Mesodermal cell (in vitro differentiated cells): ENCODE data around the gene ANAPC10.
A peak's percentile ranks its signal among the peaks of the same experiment; 100 is the strongest.

Experiments
- H3K27ac ChIP-seq: 2 replicates; pipeline ENCODE4 v1.7.0; 2013; ENCODE audit warnings: mild to moderate bottlenecking, low read depth, low read length, moderate library complexity; ENCODE audit not compliant: severe bottlenecking
- H3K36me3 ChIP-seq: 2 replicates; pipeline ENCODE4 v1.7.1; 2013; ENCODE audit warnings: mild to moderate bottlenecking, low read length, moderate library complexity; ENCODE audit not compliant: control insufficient read depth, insufficient read depth
- H3K4me1 ChIP-seq: one replicate; pipeline ENCODE4 v1.7.1; 2013; ENCODE audit warnings: mild to moderate bottlenecking, low read length; ENCODE audit not compliant: insufficient read depth, control insufficient read depth, poor library complexity, severe bottlenecking
- H3K4me3 ChIP-seq: 2 replicates; pipeline ENCODE4 v1.7.0; 2013; ENCODE audit warnings: low read length, control low read depth, mild to moderate bottlenecking; ENCODE audit not compliant: insufficient read depth, poor library complexity, severe bottlenecking; ENCODE audit errors: extremely low read depth
- H3K9me3 ChIP-seq: 2 replicates; pipeline ENCODE4 v1.7.1; 2013; ENCODE audit warnings: mild to moderate bottlenecking, low read length, moderate library complexity; ENCODE audit not compliant: control insufficient read depth
- WGBS, 2 experiments: methylation state at CpG; one replicate each; pipeline ENCODE4 v1.1.5; 2013; ENCODE audit warnings: missing lambda C conversion rate in 2 of 2; ENCODE audit not compliant: insufficient coverage in 2 of 2; 5-methylcytosine and 5-hydroxymethylcytosine counted together

ANAPC10 gene

DNA sequence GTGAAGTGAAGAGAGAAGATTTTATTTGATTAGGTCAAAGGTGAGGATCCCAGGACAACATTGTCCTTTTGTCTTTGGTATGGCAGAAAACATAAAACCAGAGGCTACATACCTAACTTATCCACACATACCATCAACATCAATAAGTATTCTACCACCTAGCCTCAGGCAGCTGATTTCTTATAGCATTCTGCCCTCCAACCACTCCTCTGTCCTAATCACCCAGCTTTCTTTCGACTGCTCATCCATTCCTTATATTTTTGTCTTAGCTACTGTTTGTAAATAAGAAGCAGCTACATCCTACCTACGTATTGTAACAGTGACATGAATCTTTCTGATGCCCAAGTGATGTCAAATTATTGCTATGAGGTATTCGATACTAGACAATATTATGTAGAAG lies 129.4 kb downstream of the ANAPC10 start:
- no peaks in the 10 kb centered on the region for H3K36me3 ChIP-seq

DNA sequence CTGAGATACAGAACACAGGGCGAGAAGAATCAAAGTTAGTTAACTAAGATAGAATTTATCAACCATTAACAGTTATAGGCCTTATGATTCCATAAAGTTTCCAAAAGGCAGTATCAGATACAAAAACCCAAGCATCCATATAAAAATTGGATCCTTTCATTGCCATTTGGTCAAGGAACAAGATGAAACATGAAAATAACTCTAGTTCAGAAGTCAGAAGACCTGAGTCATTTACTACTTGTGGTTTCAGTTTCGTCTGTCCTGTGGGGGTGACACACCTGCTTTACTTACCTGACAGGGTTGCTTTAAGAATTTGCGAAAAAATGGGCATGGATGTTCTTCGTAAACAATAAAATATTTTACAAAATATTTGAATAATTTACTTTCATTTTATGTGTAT lies 130.8 kb downstream of the ANAPC10 start:
- no CpG with 5 or more reads among the region's 4 CpGs for WGBS, 2 experiments
- no peaks in the 10 kb centered on the region for H3K4me1 ChIP-seq

More for the DNA sequence above, 129.4 kb downstream of the ANAPC10 start:
- WGBS, 2 experiments: no CpG with 5 or more reads among the region's 3 CpGs
- H3K27ac ChIP-seq: no peak overlapping the region
- H3K4me3 ChIP-seq: no peak overlapping the region
- H3K9me3 ChIP-seq: no peaks in the 10 kb centered on the region
- H3K4me1 ChIP-seq: no peaks in the 10 kb centered on the region

DNA sequence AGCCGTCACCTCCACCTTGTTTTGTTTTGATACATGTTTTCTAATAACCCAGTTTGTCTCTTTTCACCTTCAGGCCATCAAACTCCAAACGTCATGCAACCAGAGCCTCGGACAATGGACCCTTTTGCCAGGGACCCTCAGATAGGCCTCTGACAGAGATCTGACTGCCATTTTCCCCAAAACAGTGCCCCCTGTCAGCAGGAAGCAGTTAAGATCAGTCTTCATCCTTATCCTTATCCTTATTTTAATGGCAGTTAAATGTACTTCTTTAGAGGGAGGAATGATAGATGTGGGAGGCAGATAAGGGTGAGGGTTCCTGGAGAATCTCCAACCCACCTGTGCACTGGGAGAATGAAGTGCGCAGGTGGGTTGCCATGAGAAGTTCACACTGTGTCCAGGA lies 135.7 kb downstream of the ANAPC10 start:
- no peak overlapping the region for H3K4me3 ChIP-seq
- WGBS, 2 experiments: 80 to 89% methylated on average over 1 to 4 of the region's 4 CpGs
- H3K4me1 ChIP-seq: no peaks in the 10 kb centered on the region
- no peaks in the 10 kb centered on the region for H3K9me3 ChIP-seq
- H3K27ac ChIP-seq: no peak overlapping the region
- H3K36me3 ChIP-seq: no peaks in the 10 kb centered on the region

More for the DNA sequence above, 130.8 kb downstream of the ANAPC10 start:
- Histone ChIP-seq H3K9me3 (no peaks in the 10 kb centered on the region), H3K4me3 (no peak overlapping the region), H3K27ac (no peak overlapping the region), H3K36me3 (no peaks in the 10 kb centered on the region)

DNA sequence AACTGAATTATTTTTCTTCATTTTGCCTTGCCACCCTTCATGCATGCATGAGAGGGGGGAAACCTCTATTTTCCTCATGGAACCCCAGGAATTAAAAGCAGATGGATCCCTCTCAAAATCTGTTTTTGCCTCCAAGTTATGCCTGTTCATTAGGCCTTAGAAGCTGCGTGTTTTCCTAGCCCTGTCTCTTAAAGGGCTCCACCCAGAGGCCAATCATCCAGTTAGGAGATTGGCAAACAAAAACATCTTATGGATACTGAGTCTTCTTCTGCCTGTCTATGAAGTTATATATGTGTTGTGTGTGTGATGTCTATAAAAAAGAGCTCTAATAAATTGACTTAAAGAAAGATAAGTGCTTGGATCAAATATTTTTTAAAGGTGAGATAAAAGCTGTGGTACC lies 142.9 kb downstream of the ANAPC10 start:
- Histone ChIP-seq H3K4me1 (no peaks in the 10 kb centered on the region), H3K36me3 (no peaks in the 10 kb centered on the region), H3K27ac (no peak overlapping the region), H3K9me3 (peaks cover 17% of the 10 kb centered on the region), H3K4me3 (no peak overlapping the region)
- WGBS, 2 experiments: 73% methylated on average over 1 of the region's 1 CpG; no CpG with 5 or more reads in 1 of the 2 experiments

DNA sequence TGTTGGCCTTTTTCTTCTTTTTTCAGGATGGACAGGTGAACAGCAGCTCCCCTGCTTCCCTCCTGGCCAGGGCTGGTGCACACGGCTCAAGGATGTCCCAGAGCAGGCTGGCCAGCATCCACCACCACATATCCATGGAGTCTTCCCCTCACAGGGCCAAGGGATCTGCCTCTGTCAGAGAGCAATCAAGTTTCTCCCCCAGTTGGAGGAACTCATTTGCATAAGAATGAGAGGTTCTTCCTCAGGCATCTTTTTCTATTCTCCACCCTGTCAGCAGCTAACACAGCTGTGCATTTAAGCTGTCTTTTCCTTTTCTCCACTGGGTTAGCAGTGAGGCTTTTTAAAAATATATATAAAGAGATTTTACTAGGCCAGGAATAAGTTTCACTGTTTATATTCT lies 143.8 kb downstream of the ANAPC10 start:
- Histone ChIP-seq H3K9me3 (peaks cover 17% of the 10 kb centered on the region), H3K36me3 (no peaks in the 10 kb centered on the region), H3K4me3 (no peak overlapping the region), H3K4me1 (no peaks in the 10 kb centered on the region), H3K27ac (no peak overlapping the region)
- 60 to 83% methylated on average over 1 of the region's 1 CpG for WGBS, 2 experiments

DNA sequence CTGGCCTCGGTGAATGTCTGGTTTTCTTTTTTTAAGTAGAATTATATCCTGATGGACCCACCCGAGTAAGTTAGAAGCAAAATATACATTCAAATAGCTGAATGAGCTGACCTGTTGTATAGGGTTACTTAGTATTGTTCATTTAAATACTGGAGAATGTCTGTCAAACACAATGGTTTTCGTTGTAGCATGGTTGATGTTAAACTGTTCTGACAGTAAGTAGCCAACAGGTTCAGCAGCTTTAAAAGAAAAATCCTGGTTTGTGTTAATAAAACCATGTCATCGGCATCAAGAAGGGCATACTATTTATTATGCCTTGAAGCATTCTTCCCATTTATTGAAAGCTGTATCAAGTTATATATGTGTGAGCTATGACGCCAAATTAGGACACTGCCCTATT lies 149.6 kb downstream of the ANAPC10 start:
- WGBS, 2 experiments: 77 to 87% methylated on average over 1 to 2 of the region's 5 CpGs

DNA sequence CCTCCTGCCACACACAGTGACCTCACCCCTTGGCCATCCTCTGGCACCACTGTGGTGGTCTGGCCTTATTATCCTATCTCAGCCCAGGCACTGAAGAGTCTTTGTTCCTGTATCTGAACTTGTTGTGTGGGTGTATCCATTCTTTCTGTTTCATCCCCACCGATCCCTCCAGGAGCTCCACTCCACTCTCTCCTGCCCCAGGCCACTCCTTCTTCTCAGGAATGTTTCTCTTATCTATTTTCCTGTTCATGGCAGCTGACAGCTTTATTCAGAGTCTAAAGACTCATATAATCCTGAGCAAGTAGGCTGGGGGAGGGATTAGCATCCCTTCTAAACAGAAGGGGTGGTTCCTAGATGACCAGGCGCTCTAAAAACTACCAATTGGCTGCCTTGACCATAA lies 150.0 kb downstream of the ANAPC10 start:
- H3K4me3 ChIP-seq: no peak overlapping the region
- H3K36me3 ChIP-seq: no peaks in the 10 kb centered on the region
- peaks cover 10% of the 10 kb centered on the region for H3K4me1 ChIP-seq
- peak overlapping the region; percentile 77 for H3K27ac ChIP-seq
- H3K9me3 ChIP-seq: peaks cover 14% of the 10 kb centered on the region
- 48 to 86% methylated on average over 1 to 2 of the region's 2 CpGs for WGBS, 2 experiments

More for the DNA sequence above, 149.6 kb downstream of the ANAPC10 start:
- Histone ChIP-seq H3K4me3 (no peak overlapping the region), H3K27ac (peak overlapping the region; percentile 77), H3K4me1 (peaks cover 10% of the 10 kb centered on the region), H3K36me3 (no peaks in the 10 kb centered on the region), H3K9me3 (peaks cover 12% of the 10 kb centered on the region)
